Stomach (tissue), 4 donors: Measurements from ENCODE around the gene PYHIN1.

ENCODE experiments used
- POLR2A ChIP-seq, 4 donors: fragments of 450-650 bp; IDR thresholded peaks; one replicate each; pipeline ENCODE4 v1.6.1; 2016; ENCODE audit warnings: antibody characterized with exemption in 4 of 4, control low read depth in 2 of 4, mild to moderate bottlenecking in 1 of 4, moderate library complexity in 1 of 4
- POLR2AphosphoS5 ChIP-seq, 3 donors: sonication (generic); formaldehyde crosslinking; IDR thresholded peaks; one replicate each; pipeline ENCODE4 v1.6.1; 2016; ENCODE audit warnings: antibody characterized with exemption in 3 of 3
- TF ChIP-seq, protein P1 (sequence below), 7 experiments: fragments of 450-650 bp in 4 of 7; fragments of 200-600 bp in 3 of 7; sonication (generic) in 3 of 7; IDR thresholded peaks; one replicate each; pipeline ENCODE4 v1.5.1; 2016 to 2019; ENCODE audit warnings: antibody characterized with exemption in 7 of 7, control low read depth in 2 of 7, mild to moderate bottlenecking in 1 of 7

- TF ChIP-seq, protein P1, sequence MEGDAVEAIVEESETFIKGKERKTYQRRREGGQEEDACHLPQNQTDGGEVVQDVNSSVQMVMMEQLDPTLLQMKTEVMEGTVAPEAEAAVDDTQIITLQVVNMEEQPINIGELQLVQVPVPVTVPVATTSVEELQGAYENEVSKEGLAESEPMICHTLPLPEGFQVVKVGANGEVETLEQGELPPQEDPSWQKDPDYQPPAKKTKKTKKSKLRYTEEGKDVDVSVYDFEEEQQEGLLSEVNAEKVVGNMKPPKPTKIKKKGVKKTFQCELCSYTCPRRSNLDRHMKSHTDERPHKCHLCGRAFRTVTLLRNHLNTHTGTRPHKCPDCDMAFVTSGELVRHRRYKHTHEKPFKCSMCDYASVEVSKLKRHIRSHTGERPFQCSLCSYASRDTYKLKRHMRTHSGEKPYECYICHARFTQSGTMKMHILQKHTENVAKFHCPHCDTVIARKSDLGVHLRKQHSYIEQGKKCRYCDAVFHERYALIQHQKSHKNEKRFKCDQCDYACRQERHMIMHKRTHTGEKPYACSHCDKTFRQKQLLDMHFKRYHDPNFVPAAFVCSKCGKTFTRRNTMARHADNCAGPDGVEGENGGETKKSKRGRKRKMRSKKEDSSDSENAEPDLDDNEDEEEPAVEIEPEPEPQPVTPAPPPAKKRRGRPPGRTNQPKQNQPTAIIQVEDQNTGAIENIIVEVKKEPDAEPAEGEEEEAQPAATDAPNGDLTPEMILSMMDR (IDR thresholded peaks at IDR 0.05) = no peak
- no peak for TF ChIP-seq POLR2A (IDR thresholded peaks at IDR 0.05)
- TF ChIP-seq POLR2AphosphoS5 (IDR thresholded peaks at IDR 0.05) = no peak
These were observed 47.4 kb downstream of the PYHIN1 start for GRCh38 chr1:158978730-158979129.
